Cardiac septum (tissue), 1 donor: ENCODE data around the gene BSND. TPM values are rescaled to one million over a fixed set of nuclear protein-coding genes. Genes with fewer than 3 reads are reported as not detected.
A peak's percentile ranks its signal among the peaks of the same experiment; 100 is the strongest.

ENCODE experiments used
- DNase-seq: peaks from one replicate; pipeline ENCODE4 v3.0.0-alpha.2; 2020; ENCODE audit warnings: low spot score
- intact Hi-C: fragments of 100-400 bp; cut with DNase I; formaldehyde crosslinking; loops from one replicate; pipeline ENCODE4 v1.14.0; 2022
- total RNA-seq: library from RNA; stranded (reverse); fragmentation: NEBNext Ultra II Directional; extraction: Animal tissue kit (Norgen Biotek cat#: 25700); gene quantifications from one replicate; pipeline ENCODE4 v1.2.1, GENCODE V29; 2021
- donor health status: DM: no; HTN: no; CAD: no.

The BSND gene
- total RNA-seq, 1 donor from 2014 or later = not detected

- intact Hi-C loops = no loop called here
- no peak for DNase-seq
These were observed 25.4 kb upstream of the BSND start for GRCh38 chr1:54973205-54973921.

GRCh38 chr1:54975356-54976108 is 23.2 kb upstream of the BSND start:
- intact Hi-C loops = no loop called here

GRCh38 chr1:54976747-54977146 is 22.0 kb upstream of the BSND start:
- DNase-seq = no peak
- intact Hi-C loops = no loop called here

More at GRCh38 chr1:54975356-54976108, 23.2 kb upstream of the BSND start:
- no peak for DNase-seq

GRCh38 chr1:54977533-54978297 is 21.0 kb upstream of the BSND start:
- no peak for DNase-seq
- intact Hi-C loops = no loop called here

- intact Hi-C loops = no loop called here
- DNase-seq = no peak
These were observed 20.0 kb upstream of the BSND start for GRCh38 chr1:54978528-54979326.

GRCh38 chr1:54979327-54979891 is 19.3 kb upstream of the BSND start:
- DNase-seq = no peak

GRCh38 chr1:54980046-54980527 is 18.6 kb upstream of the BSND start:
- intact Hi-C loops = no loop called here
- no peak for DNase-seq

More at GRCh38 chr1:54979327-54979891, 19.3 kb upstream of the BSND start:
- intact Hi-C loops = no loop called here

- intact Hi-C loops = no loop called here
- no peak for DNase-seq
These were observed 18.0 kb upstream of the BSND start, which contains the start of gene TMEM61 for GRCh38 chr1:54980528-54981241. TSS of gene TMEM61 (plus strand) at chr1:54980628. CDS start at chr1:54981066, 438 bp downstream.

GRCh38 chr1:54981466-54981865 is 17.3 kb upstream of the BSND start:
- no peak for DNase-seq
- intact Hi-C loops = no loop called here

- intact Hi-C loops = no loop called here
These were observed 16.0 kb upstream of the BSND start for GRCh38 chr1:54982739-54983138.

GRCh38 chr1:54984131-54984842 is 14.4 kb upstream of the BSND start:
- DNase-seq = no peak
- intact Hi-C loops = no loop called here

More at GRCh38 chr1:54982739-54983138, 16.0 kb upstream of the BSND start:
- DNase-seq = no peak

- intact Hi-C loops = no loop called here
- DNase-seq = peak; percentile 2
These were observed 13.2 kb upstream of the BSND start for GRCh38 chr1:54985556-54985955.

GRCh38 chr1:54986025-54986424 is 12.7 kb upstream of the BSND start:
- peak; percentile 71 for DNase-seq
- intact Hi-C loops = no loop called here

- no peak for DNase-seq
- intact Hi-C loops = no loop called here
These were observed 12.2 kb upstream of the BSND start for GRCh38 chr1:54986533-54986932.

- intact Hi-C loops = no loop called here
- DNase-seq = no peak
These were observed 11.3 kb upstream of the BSND start for GRCh38 chr1:54987427-54987826.

GRCh38 chr1:54987919-54988705 is 10.6 kb upstream of the BSND start:
- intact Hi-C loops = no loop called here
- DNase-seq = no peak

GRCh38 chr1:54988975-54989374 is 9.8 kb upstream of the BSND start:
- intact Hi-C loops = no loop called here

More at GRCh38 chr1:54988975-54989374, 9.8 kb upstream of the BSND start:
- DNase-seq = no peak
